Activated CD4-positive, alpha-beta T cell treated with anti-CD3 and anti-CD28 coated beads, Interleukin-2, amount 50 U/mL, for 24 hours (primary cell): ENCODE data around the gene PLCL1.

Source experiments
- DNase-seq, 2 donors: peaks; one replicate each; pipeline ENCODE4 v3.0.0-alpha.2; 2020; ENCODE audit warnings: low read depth in 1 of 2, low spot score in 1 of 2

PLCL1 gene

GRCh38 chr2:197949224-197949623, 144.8 kb downstream of the PLCL1 start:
- DNase-seq: no peak

- no peak for DNase-seq
Observed at GRCh38 chr2:197950006-197950405, 145.6 kb downstream of the PLCL1 start.

GRCh38 chr2:197950724-197951123, 146.3 kb downstream of the PLCL1 start:
- no peak for DNase-seq

GRCh38 chr2:197952540-197953202, 148.3 kb downstream of the PLCL1 start:
- DNase-seq: peak in 1 of 2 donors; percentile 20

- DNase-seq: no peak
Observed at GRCh38 chr2:197954328-197954727, 149.9 kb downstream of the PLCL1 start.

- DNase-seq: no peak
Observed at GRCh38 chr2:197958592-197959150, 154.3 kb downstream of the PLCL1 start.

- DNase-seq: no peak
Observed at GRCh38 chr2:197959383-197959782, 155.0 kb downstream of the PLCL1 start.

GRCh38 chr2:197960786-197961185, 156.4 kb downstream of the PLCL1 start:
- DNase-seq: no peak

- no peak for DNase-seq
Observed at GRCh38 chr2:197964720-197965119, 160.3 kb downstream of the PLCL1 start.

GRCh38 chr2:197965756-197966155, 161.4 kb downstream of the PLCL1 start:
- DNase-seq: no peak

GRCh38 chr2:197969391-197969893, 165.0 kb downstream of the PLCL1 start:
- DNase-seq: no peak

- no peak for DNase-seq
Observed at GRCh38 chr2:197972061-197972460, 167.7 kb downstream of the PLCL1 start.

- no peak for DNase-seq
Observed at GRCh38 chr2:197972587-197972986, 168.2 kb downstream of the PLCL1 start.

- no peak for DNase-seq
Observed at GRCh38 chr2:197973772-197974171, 169.4 kb downstream of the PLCL1 start.

- no peak for DNase-seq
Observed at GRCh38 chr2:197975931-197976519, 171.6 kb downstream of the PLCL1 start.

- no peak for DNase-seq
Observed at GRCh38 chr2:197978971-197979370, 174.6 kb downstream of the PLCL1 start.

- no peak for DNase-seq
Observed at GRCh38 chr2:197982565-197982964, 178.2 kb downstream of the PLCL1 start.

- no peak for DNase-seq
Observed at GRCh38 chr2:197985029-197985638, 180.7 kb downstream of the PLCL1 start.

GRCh38 chr2:197986977-197987376, 182.6 kb downstream of the PLCL1 start:
- no peak for DNase-seq

- no peak for DNase-seq
Observed at GRCh38 chr2:197990356-197990755, 186.0 kb downstream of the PLCL1 start.

GRCh38 chr2:197992482-197993133, 188.2 kb downstream of the PLCL1 start:
- no peak for DNase-seq

GRCh38 chr2:197993363-197993762, 189.0 kb downstream of the PLCL1 start:
- no peak for DNase-seq
